Retinal pigment epithelial cell (primary cell): ENCODE results near the gene IGFBP4.
"Not testable (repeated sequence)": the region's sequence is repeated elsewhere in the genome, so short reads cannot be mapped to it uniquely, and the experiment has no call there.

Experiments
- DNase-seq: peaks from one replicate; pipeline ENCODE4 v3.0.0-alpha.2; 2010; ENCODE audit warnings: low read depth
- H3K4me3 ChIP-seq: 2 replicates; pipeline ENCODE4 v1.5.1; 2011; ENCODE audit warnings: mild to moderate bottlenecking, low read length, control low read depth, moderate library complexity
- CTCF ChIP-seq: conservative IDR thresholded peaks from 2 replicates; pipeline ENCODE4 v1.5.1; 2011; ENCODE audit warnings: low read depth, low read length, control low read depth, inconsistent platforms

IGFBP4 gene

DNA sequence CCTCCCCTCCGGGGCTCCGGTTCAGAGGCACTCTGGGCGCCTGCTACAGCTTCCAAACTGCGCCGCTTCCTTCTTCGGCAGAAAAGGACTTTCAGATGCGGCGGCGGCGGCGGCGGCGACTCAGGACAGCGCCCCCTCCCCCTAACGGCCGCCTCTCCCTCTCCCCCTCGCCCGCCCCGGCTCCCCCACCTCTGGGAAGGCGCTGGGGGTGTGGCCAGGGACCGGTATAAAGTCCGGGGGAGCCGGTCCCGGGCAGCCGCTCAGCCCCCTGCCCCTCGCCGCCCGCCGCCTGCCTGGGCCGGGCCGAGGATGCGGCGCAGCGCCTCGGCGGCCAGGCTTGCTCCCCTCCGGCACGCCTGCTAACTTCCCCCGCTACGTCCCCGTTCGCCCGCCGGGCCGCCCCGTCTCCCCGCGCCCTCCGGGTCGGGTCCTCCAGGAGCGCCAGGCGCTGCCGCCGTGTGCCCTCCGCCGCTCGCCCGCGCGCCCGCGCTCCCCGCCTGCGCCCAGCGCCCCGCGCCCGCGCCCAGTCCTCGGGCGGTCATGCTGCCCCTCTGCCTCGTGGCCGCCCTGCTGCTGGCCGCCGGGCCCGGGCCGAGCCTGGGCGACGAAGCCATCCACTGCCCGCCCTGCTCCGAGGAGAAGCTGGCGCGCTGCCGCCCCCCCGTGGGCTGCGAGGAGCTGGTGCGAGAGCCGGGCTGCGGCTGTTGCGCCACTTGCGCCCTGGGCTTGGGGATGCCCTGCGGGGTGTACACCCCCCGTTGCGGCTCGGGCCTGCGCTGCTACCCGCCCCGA is at the start of gene IGFBP4:
IGFBP4 (plus strand) TSS at position 255 of the 792 bp plus-strand sequence; CDS start at position 541, 286 bp downstream.
- no peak for DNase-seq
- TF ChIP-seq CTCF = peak; percentile 48
- H3K4me3 ChIP-seq = peak within 1 kb of the TSS; percentile 30

DNA sequence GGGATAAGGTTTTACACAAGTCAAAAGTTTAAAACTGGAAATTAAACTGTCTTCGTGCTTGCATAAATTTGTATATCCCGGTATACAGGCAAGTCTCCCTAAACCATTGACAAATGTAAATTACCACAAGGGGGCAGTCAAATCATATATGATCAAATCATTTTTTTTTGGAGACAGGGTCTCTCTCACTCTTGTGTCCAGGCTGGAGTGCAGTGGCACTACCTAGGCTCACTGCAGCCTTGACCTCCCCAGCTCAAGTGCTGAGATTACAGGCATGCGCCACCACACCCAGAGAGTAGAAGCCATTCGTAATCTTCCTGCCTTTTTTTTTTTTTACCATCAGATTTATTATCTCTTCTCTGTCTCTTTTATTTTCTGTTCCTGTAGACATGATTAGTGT is 44.1 kb upstream of the IGFBP4 start:
- TF ChIP-seq CTCF = peak; percentile 56
- DNase-seq = no peak
- no peak overlapping the region for H3K4me3 ChIP-seq

DNA sequence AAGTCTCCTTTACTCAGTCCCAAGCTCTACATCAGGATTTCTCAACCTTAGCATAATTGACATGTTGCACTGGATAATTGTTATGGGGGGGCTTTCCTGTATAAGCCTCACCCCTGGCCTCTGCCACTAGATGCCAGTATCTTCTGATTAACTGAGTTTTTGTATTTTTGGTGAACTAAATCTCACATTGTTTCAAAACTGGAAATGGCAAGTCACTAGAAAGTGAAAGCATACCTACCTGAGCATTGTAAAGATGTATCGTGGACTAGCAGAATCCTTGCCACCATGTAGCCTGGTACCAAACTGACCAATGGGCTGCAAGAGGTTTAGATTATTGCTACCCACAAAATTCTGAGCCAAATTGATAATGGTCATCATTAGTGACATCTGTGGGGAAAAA is 40.6 kb upstream of the IGFBP4 start:
- DNase-seq = no peak
- TF ChIP-seq CTCF = peak; percentile 1
- no peak overlapping the region for H3K4me3 ChIP-seq

DNA sequence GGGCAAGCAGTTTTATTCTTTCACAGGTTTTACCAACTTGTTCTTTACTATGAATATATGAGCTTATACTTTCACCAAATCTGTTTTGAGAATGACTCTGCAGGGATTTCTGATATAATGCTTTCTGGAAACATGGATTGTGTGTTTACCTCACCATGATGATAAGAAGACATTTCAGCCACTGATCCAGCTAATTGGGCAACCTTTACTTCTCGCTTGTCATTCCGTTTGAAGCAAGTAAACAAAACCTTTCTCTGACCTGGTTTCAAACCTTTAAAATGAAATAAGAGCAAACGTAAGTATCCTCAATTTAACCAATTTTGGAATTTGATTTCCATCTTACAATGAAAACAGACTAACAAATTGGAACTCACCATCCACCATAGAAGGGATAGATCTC is 39.2 kb upstream of the IGFBP4 start:
- no peak for TF ChIP-seq CTCF
- no peak for DNase-seq
- H3K4me3 ChIP-seq = no peak overlapping the region

DNA sequence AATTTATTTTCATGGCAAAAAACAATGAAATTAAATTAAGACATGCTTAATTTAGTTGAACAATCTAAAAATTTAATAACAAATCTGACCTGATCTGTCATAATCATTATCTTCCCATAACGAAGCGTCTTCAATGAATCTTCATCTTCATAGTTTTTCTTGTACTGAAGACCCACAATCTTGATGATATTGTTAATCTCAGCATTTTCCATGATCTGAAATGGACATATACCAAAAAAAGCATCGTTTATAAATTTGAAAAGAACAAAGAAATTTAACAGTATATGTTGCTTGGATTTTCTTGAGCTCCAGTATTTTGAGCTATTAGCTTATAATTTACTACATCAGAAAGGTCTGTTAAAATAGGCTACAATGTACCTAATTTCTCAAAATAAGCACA is 35.8 kb upstream of the IGFBP4 start:
- TF ChIP-seq CTCF = no peak
- DNase-seq = no peak
- H3K4me3 ChIP-seq = no peak overlapping the region

DNA sequence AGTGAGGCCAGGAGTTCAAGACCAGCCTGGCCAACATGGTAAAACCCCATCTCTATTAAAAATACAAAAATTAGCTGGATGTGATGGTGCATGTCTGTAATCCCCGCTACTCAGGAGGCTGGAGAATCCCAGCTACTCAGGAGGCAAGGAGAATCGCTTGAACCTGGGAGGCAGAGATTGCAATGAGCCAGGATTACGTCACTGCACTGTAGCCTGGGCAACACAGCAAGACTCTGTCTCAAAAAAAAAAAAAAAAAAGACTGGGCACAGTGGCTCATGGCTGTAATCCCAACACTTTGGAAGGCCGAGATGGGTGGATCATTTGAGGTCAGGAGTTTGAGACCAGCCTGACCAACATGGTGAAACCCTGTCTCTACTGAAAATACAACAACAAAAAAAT is 33.7 kb upstream of the IGFBP4 start:
- not testable (repeated sequence) for DNase-seq, H3K4me3 ChIP-seq

DNA sequence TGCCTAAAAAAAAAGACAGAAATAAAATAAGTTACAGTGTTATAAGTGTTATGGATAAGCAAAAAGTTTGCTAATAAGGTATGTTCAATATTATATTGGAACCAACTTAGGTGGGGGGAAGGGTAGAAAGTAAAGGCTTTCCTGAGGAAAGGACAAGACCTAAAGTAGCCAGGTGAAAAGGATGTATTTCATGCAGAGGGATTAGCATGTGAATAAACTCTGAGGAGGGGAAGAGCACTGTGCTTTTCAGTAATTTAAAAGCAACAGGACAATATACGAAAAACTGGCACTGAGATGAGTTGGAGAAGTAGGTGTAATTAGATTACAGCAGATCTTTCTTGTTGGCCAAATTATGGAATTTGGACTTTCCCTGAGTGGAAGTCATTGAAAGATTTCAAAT is 33.2 kb upstream of the IGFBP4 start:
- TF ChIP-seq CTCF = no peak
- DNase-seq = no peak
- H3K4me3 ChIP-seq = no peak overlapping the region

DNA sequence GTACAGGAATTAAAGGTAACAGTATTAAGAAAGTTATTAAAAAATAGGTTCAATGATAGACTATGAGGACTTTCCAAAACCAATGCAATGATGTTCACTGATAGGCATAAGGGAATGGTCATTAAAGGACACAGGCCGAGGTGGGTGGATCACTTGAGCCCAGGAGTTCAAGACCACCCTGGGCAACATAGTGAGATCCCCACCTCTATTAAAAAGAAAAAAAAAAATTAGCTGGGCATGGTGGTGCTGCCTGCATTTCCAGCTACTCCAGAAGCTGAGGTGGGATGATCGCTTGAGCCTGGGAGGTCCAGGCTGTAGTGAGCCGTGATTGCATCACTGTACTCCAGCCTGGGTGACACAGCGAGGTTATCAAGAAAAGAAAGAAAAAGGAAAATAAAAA is 31.4 kb upstream of the IGFBP4 start:
- DNase-seq = no peak
- no peak for TF ChIP-seq CTCF
- no peak overlapping the region for H3K4me3 ChIP-seq
